Activated gamma-delta T cell treated with Interleukin-2 at 50 U/mL for 16 hours (primary cell): ENCODE measurements around the gene COA8.
A peak's percentile ranks its signal among the peaks of the same experiment; 100 is the strongest.

ENCODE experiments used
- DNase-seq: peaks from one replicate; pipeline ENCODE4 v3.0.0-alpha.2; 2020

The COA8 gene

GRCh38 chr14:103625356-103626095 is 62.8 kb downstream of the COA8 start:
- peak; percentile 26 for DNase-seq

DNA sequence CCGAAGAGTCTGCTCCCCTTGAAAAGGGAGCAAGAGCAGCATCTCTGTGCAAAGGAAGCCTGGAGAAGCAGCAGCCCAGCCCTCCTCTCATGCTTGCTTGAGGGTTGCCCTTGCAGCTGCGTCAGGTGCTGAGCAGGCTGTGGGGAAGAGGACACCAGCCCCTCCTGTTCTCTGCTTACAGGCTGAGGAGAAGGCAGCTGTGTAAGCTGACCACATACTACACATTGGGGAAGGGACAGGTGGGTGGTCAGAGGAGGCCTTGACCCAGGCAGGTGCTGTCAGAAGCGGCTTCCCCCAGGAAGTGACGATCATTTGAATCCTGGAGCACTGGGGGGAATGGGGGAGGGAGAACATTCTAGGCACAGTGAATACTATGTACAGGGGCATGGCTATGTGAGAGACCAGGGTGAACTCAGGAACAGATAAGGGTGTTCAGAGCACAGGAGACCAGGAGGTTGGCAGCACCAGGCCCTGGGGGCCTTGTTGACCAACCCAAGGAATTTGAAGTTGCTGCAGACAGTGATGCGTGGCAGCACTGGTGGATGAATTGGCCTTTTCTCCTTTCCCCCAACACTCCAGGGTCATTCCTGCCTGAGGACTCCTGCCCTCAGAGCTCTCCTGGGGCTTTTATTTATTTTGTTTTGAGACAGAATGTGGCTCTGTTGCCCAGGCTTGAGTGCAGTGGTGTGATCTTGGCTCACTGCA is 63.5 kb downstream of the COA8 start:
- no peak for DNase-seq

DNA sequence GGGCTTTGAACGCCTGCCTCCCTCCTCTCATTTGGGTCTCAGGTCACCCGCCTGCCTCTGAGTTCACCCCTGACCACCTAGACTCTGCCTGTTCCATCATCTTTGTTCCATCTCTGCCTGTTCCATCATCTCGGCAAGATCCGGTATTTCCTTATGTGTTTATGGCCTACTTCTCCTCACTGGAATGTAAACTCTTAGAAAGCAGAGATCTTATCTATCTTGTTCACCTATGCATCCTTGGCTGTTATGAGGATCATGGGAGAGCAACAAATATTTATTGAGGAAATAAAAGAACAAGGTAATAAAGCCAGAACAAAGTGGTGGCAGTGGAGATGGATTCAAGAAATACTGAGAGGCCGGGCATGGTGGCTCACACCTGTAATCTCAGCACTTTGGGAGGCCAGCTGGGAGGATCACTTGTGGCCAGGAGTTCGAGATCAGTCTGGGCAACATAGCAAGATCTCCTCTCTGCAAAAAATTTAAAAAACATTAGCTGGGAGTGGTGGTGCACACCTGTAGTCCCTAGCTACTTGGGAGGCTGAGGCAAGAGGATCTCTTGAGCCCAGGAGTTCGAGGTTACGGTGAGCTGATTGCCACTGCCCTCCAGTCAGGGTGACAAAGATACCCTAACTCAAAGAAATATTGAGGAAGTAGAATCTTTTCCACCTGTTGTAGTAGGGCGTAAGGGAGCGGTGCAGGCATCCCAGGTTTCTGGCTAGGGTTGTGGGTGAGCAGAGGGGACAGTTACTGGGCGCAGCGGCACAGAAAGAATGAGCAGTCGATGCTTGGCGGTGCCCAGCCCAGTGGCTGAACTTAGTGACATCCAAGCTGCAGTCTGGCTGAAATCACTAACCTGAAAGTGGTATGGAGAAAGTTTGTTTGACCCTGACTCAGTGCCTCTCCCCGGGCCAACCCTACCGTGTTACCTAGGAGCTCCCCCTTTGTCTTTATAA is 64.6 kb downstream of the COA8 start:
- DNase-seq = no peak

- no peak for DNase-seq
Measured at GRCh38 chr14:103628221-103628683, 65.5 kb downstream of the COA8 start.

GRCh38 chr14:103628684-103629502 is 66.1 kb downstream of the COA8 start, which contains the start of gene KLC1:
Gene KLC1 (plus strand): TSS chr14:103629211. CDS start chr14:103654565, 25,354 bp downstream.
- peak; percentile 78 for DNase-seq

DNA sequence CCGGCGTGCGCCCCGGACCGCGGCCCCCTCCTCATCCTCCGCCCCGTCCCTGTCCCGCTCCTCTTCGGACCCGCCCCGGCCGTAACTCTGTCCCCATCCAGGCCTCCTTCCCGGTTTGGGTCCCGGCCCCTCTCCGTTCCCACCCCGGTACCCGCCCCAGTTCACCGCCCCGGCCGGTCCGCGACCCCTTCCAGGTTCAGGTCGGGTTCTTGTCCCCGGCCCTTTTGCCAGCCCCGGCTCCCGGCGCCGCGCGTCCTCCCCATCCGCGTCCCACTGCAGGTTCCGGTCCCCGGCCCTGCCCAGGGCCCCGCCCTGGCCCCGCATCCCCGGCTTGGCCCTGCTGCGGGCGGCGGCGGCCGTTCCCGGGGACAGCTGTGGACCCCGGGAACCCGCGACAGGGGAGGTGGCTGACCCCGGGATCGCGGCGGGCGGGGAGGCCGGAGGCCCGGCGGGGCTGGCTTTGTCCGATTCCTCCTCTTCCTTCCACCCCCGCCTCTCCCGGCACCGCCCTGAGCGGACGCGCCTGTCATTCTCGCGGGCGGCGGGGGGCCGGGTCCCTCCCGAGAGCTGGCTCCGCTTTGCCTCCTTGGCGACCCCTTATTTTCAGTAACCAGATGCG is 66.9 kb downstream of the COA8 start:
- DNase-seq = peak; percentile 26

GRCh38 chr14:103630364-103631108 is 67.8 kb downstream of the COA8 start:
- DNase-seq = no peak

DNA sequence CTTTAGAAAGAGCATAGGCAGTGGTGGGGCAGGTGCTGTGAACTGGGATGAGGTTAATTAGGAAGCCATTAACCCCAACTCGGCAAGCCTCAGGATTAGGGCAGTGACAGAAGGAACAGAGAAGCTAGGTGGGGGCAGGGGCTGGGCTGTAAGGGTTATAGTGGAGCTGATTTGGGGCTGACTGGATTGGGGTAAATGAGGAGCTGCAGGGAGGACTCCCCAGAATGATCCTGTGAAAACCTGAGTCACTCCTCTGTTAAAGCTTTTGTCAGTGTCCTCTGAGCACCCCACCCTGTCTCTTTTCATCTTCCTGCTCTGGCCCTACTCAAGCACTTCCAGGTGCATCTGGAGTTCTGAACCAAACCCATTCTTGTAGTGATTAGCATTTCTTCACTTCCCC is 70.6 kb downstream of the COA8 start:
- no peak for DNase-seq

DNA sequence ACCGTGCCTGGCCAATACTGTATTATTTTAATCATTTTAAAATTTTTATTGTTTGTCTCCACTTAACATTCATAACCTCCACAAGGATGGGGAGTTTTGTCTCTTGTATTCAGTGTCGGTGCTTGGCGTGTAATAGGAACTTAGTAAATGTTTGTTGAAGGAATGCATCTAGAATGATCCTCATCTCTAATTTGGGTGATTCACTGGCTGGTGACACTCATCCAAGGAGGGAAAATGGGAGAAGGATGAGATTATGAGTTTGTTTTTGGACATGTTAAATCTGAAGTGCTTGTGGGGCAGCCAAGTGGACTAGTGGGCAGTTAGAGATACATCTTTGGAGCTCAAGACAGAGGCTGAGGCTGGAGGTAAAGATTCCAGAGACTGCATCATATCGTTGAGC is 71.4 kb downstream of the COA8 start:
- no peak for DNase-seq

DNA sequence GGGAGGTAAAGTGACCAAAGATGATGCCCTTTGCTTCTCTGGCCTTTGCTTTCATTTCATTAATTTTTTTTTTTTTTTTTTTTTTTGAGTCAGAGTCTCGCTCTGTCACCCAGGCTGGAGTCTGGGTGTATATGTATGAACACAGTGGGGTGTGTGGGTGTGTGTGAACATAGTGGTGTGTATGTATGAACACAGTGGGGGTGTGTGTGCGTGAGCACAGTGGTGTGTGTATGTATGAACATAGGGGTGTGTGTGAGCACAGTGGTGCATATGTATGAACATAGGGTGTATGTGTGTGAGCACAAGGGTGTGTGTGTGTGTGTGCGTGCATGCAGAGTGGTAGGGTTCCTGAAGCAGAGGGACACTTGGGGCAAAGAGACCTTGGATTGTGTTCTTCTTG is 75.8 kb downstream of the COA8 start:
- DNase-seq = no peak
